Measurements from ENCODE around the gene PPP1R9A.
"Not testable (repeated sequence)": the region's sequence is repeated elsewhere in the genome, so short reads cannot be mapped to it uniquely, and the experiment has no call there.

The PPP1R9A gene

DNA sequence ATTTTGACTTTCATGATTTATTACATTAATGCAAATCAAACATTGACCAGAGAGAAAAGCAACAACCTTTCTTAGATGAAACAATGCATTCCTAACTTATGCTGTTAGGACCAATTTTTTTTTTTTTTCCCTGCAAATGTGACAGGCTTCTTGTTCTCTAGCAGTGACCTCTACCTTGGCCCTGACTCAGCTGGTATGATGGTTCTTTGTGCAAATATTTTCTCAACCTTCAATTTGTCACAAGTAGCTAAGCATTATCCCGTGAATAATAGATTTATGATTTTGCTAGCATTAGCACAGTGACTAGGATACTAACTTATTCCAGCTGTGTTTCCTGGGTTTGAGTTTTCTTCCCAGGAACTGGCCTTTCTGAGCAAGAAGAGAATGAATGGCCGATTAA lies 64.9 kb downstream of the PPP1R9A start:
- no peak for DNase-seq

DNA sequence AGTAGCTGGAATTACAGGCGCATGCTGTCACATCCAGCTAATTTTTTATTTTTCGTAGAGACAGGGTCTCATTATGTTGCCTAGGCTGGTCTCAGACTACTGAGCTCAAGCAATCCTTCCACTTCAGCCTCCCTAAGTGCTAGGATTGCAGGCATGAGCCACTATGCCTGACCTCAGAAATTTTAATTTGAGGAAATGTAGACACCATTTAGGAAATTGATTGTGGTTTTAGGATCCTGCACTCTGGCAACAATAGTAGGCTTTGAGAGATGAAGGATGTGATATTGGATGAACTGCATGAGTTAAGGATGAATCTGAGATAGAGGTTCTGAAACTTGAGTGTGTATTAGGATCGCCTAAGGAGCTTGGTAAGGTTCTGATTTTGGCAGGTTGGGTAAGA lies 66.5 kb downstream of the PPP1R9A start:
- DNase-seq = no peak

DNA sequence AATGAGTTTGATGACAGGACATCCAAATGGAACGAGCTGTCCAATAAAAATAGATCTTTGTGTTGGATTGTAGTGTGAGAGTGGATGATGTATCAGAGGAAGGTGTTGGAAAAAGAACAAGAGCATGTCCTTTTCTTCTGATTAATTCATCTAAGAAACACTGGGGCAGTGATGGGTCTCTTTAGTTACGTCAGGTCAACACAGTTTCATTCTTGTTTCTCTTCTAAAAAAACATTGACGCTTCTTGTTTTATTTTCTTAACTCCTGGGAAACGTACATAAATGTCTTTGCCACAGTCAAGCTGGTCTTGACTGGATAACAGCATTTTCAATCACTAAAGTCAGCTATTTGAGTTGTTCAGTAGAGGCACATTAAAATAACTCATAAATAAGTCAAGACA lies 67.0 kb downstream of the PPP1R9A start:
- no peak for DNase-seq

DNA sequence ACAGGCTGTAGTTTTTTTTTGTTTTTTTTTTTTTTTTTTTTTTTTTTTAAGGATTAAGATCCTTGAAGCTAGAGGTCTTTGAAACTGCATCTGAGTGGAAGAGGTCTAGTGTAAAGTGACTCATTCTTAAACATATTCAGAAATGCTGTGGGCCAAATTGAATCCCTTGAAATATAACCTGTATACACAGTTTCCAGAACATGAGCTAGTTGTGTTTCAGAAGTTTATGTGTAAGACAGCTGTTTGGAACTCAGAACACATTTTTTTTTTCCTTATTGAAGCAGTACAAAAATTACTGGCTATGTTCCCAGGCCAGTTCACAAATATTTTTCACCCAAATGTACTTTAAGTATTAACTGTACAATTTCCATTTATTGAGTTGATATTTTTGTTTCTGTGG lies 67.9 kb downstream of the PPP1R9A start:
- no peak for DNase-seq

DNA sequence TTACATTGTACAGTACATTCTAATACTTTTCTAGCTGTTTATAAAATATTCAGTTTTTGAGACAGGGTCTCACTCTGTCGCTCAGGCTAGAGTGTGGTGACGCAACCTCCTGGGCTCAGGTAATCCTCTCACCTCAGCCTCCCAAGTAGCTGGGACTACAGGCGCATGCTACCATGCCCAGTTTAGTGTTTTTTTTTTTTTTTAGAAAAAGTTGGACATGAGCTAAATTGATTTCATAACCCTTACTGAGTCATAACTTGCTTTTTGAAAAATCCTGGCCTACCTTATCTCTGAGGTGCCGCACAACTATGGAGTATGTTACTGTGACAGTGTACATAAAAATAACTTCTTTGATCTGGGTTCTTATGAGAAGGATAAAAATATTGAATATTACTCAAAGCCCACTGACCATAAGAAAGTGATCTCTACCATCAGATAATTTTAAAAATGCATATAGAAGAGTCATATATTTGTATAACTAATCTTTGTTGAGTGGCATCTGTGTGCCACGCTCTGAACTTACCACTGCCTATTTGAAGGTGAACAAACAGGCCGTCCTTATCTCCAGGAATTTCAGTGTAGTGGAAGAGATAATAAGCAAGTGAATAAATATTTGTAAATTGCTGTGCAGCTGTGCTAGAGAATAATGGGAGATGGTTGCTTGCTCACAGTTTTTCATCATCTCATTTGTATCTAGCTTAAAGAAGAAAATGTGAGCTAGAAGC lies 73.2 kb downstream of the PPP1R9A start:
- no peak for DNase-seq

DNA sequence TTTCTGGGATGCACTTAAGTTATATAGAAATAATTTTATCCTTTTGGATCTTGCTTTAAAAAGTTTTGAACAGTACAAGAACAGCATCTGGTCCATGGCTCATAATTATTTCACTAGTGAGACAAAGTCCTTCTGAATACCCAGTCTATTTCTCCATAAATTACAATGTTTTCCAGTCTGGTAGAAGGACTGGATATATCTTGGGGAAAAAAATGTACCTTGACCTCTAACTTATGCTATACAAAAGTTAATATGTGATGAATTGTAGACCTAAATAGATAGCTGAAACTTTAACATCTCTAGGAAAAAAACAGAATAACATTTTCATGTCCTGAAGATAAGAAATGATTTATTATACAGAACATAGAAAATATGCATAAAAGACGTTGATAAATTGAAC lies 88.5 kb downstream of the PPP1R9A start:
- DNase-seq = no peak

DNA sequence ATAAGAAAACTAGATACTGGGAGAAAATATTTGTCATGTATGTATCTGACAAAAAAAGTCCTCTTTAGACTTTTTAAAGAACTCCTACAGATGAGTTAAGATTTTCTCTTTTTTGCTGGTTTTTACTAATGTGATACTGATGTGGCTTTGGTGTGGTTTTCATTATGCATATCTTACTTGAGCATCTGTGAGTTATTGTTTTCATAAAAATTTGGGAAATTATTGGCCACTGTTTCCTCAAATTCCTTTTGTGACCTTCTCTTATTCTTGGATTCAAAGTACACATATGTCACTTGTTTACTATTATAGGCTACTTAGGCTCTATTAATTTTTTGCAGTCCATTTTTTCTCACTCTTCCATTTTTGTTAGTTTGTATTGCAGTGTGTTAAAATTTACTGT lies 89.0 kb downstream of the PPP1R9A start:
- DNase-seq = no peak

DNA sequence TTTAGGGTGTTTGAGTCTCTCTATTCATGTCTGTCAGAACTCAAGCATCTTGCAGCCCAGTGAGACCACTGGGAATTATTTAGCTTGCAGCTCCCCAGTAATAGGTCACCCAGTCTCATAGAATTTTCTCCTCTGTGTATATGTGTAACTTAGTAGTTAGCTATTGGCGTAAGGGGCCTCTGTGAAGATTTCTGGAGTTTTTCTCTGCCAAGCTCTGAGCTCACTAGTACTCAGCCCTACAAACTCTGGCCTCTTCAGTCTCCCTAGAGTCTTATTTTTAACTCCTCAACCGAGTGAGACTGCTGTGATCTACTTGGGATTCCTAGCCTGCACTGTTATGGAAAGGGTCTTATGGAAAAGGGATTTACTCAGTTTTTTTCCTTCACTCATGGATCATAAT lies 90.2 kb downstream of the PPP1R9A start:
- no peak for DNase-seq

DNA sequence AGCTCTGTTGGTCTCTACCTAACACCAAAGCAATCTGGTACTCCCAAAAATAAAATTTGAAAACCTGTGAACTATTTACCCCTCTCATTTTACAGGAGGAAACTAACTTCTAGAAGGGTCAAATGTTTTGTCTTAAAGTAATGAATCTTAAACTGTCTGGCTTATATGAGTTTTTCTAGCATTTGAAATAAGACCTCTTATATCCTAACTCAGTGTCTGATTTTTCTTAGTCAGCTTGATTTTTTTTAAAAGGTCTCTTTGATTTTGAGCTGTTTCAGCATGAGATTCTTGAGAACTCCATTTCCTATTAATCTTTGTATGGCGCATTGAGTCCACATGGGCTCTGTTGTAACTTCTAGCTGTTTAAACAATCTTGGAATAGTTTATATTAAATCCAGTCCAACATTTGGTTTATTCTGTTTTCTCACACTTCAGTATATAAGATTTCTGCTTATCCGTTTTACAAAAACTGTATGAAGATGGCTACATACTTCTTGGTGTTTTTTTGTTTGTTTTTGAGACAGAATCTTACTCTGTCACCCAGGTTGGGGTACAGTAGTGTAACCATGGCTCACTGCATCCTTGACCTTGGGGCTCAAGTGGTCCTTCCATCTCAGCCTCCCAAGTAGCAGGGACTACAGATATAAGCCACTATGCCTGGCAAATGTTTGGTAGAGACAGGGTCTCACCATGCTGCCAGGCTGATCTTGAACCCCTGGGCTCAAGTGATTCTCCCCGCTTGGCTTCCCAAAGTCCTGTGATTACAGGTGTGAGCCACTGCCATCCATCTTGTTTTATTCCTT lies 91.1 kb downstream of the PPP1R9A start:
- no peak for DNase-seq

DNA sequence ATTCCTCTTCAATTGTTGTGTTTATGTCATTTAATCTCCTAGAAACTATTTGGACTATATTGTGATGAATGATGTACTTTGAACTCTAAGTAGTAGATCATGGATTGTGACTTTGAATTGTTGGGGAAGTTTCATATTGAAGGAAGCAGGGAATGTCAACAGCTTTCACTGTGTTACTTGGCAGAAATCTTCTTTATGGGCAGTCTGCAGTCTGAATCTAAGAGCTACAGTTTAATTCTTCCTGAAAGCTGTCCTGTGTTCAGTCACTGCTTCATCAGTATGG lies 91.6 kb downstream of the PPP1R9A start:
- DNase-seq = no peak

DNA sequence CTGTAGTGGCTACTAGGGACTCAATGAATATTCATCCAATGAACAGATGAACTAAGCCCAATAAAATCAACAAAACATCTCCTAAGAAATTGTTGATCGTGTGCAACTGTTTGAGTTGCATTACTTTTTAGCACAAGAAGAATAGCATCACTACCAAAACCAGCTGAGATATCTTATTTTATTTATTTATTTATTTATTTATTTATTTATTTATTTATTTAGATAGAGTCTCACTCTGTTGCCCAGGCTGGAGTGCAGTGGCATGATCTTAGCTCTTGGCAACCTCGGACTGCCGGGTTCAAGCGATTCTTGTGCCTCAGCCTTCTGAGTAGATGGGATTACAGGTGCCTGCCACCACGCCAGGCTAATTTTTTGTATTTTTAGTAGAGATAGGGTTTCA lies 92.2 kb downstream of the PPP1R9A start:
- DNase-seq = not testable (repeated sequence)

DNA sequence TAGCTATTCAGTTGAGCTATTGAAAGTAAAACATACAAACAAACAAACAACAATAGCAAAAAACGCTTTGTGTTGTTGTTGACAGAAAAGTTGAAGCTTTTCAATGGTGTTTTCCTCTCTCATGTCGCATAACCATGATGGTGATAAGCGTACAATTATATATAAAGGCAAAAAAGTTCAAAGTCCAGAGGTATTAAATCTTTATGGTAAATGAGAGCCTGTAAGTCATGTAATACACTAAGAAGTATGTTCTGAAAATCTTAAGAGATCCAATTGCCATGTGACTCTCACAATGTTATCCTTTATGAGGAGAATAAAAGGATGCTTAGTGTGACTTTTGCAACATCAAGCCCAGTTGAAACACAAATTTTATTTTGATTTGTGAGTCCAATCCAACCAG lies 93.9 kb downstream of the PPP1R9A start:
- no peak for DNase-seq

DNA sequence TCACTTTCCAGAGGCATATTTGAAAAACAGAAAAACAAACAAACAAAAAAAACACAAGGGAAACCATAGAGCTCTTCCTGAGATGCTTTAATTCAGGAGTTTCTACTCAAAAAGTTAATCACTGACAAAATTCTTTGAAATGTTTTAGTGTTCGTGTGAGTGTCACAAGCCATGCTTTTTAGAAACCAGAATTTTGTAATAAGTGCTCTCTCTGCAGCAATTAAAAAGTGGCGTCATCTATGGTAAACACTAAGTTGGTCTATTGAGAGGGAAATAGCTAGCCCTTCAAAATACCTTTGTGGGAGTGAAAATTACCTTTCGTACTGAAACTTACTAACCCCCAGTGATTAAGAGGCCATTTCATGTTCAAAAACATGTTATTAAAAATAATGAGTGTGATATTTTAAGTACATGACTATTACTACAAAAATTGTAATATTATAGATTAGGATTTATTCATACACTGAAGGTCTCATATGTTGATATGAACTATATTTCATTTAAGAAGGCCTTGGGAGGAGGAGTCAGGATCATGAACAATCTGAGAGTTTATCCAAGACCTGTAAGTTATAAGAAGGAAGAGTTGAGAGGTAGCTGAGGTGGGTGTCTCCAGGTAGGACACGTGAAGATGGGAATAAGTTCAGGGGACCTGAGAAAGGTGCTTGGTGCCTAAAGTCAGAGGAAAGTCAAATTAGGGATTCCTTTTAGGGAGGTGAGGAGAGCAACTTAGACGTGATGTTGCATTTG lies 94.6 kb downstream of the PPP1R9A start:
- no peak for DNase-seq

DNA sequence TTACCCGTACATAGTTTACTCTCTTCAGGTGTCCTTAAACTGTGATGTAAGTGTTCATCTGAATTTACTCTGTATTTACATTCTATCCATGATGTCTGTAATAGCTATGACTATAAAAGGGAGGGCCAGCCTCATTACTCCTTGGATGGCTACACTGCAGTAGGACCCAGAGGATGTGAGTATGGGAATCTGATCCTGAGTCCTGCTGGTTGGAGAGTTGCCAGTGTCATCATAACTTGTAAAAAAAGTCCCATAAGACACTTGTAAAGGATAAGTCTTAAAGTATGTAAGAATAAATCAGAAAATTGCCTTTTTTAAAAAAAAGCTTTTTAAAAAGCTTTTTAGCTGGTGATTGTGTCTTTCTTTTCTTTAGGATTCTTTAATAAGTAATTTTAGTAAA lies 95.4 kb downstream of the PPP1R9A start:
- DNase-seq = no peak

DNA sequence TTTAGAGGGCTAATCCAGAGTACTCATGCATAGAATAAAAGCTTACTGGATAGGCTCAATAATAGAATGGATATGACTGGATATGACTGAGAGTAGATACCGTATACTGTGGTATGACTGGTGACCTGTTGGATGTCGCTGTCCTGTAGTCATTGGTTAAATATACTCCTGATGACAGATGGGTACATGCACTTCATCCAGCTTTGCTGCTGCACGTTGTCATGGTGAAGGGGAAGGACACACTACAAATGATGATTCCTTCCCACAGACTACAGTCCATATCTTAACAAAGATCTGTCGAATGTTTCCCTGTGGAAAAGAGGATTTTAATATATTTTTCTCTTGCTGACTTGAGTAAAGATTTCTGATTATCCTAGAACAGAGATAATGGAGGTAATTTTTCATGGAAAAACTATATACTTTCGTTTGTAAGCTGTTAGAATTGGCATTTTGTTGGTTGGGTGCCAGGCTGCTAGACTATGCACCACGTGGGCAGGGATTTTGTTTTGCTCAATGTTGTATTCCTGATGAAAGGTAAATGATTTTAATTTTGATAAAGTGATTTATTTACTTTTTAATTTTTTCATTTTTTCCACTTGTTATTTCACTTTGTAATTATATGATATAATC lies 97.3 kb downstream of the PPP1R9A start:
- no peak for DNase-seq

DNA sequence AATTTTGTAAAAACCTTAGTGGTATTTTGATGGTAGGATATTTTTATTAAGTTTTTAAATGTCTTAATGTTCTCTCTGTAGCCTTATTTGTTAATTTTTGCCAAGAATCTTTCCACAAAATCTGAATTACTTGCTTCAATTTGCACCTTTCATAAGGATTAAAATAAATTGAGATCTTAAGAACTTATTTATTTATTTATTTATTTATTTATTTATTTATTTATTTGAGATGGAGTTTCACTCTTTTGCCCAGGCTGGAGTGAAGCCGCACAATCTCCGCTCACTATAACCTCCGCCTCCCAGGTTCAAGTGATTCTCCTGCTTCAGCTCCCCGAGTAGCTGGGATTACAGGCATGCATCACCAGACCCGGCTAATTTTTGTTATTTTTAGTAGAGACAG lies 98.6 kb downstream of the PPP1R9A start:
- no peak for DNase-seq

DNA sequence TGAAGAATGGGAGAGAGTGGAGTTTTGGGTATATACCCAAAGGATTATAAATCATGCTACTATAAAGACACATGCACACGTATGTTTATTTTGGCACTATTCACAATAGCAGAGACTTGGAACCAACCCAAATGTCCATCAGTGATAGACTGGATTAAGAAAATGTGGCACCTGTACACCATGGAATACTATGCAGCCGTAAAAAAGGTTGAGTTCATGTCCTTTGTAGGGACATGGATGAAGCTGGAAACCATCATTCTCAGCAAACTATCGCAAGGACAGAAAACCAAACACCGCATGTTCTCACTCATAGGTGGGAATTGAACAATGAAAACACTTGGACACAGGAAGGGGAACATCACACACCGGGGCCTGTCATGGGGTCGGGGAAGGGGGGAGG lies 101.4 kb downstream of the PPP1R9A start:
- DNase-seq = not testable (repeated sequence)

DNA sequence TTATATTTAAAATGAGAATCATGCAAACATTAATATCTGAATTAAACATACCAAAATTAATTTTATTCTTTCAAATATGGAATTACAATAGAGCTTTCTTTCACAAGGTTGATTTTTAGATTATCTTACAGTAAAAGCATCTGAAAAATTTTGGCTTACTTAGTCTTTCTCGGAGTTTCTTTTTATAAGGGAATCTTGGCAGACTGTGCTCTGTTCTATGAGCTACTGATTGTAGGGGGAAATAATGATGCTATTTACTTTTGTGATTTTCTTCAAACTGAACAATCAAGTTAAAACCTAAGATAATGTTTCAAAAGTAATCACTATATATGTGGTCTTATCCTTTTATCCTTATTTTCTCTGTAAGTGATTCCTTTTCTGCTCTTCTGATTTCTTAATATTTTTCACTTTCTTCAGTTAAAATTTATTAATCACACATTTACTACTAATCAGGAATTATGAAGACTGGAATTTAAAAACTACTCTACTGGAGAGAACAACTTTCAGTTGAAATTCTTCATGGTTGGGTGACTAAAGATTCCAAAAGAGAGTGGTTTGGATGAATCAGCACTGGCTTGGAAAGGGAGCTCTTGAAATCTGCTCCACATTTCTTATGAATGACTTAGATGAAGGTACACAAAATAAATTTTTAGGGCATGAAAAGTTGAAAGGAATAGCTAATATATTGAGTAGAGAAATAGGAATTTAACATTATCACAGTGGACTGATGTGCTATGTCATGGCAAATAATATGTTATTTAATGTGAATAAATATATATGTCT lies 103.9 kb downstream of the PPP1R9A start:
- no peak for DNase-seq

DNA sequence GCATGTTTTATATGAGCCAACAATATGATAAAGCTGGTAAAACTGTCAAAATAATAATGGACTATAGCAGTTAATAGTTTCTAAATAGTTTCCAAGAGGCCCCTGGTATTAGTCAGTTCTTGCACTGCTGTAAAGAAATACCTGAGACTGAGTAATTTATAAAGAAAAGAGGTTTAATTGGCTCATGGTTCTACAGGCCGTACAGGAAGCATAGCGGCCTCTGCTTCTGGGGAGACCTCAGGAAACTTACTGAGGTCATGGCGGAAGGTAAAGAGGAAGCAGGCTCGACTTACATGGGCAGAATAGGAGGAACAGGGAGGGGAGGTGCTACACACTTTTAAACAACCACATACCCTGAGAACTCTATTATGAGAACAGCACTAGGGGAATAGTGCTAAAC lies 104.6 kb downstream of the PPP1R9A start:
- no peak for DNase-seq

DNA sequence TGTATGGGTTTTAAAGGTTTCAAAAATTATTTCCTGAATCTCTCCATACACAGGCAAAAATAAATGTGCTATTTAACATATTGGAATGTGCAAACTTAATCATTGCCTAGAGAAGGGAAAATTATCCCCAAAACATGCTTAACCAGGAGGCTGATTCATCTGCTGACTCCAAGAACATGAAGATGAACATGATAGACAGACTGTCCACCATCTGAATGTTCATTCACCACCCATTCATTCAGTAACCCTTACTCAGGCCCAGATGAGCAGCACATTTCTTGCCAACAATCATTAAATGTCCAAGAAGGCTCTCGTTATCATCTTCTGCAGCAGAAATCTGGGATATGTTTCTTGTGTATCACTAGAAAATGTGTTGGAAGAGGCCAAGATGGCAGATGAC lies 110.6 kb downstream of the PPP1R9A start:
- no peak for DNase-seq

DNA sequence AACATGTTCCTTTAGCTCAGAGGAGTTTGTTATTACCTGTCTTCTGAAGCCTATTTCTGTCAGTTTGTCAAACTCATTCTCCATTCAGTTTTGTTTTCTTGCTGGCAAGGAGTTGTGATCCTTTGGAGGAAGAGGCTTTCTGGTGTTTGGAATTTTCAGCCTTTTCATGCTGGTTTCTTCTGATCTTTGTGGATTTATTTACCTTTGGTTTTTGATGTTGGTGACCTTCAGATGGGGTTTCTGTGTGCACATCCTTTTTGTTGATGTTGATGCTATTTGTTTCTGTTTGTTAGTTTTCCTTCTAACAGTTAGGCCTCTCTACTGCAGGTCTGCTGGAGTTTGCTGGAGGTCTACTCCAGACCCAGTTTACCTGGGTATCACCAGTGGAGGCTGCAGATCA lies 118.6 kb downstream of the PPP1R9A start:
- no peak for DNase-seq
